ENCODE measurements around the gene DGLUCY.

Gene DGLUCY

DNA sequence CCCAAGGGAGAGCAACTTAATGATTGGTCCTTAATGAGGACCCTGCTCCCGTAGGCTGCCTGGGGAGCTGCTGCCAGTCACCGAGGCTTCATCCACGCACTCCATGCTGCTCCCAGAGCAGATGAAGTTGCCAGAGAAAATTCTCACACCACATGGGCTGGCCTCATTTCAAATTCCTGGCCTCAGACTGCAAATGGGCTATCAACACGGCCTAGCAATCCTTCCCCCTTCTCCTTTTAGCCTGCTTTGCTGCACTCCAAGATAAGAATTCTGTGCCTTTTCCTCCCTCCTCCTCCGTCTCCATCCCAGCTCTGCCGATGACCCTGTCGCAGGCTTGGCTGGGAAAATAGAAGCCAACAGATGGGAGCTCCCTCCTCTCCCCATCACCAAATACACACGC lies 10.8 kb upstream of the DGLUCY start:
- ATAC-seq (ENCODE audit: insufficient read depth, low read depth): no peak
- H3K79me2 ChIP-seq (ENCODE audit: insufficient read depth, low read length): no peaks in the 10 kb centered on the region
- TF ChIP-seq EZH2 (IDR thresholded peaks at IDR 0.05; ENCODE audit: borderline replicate concordance, low read depth, low read length, severe bottlenecking): no peak
- TF ChIP-seq, protein P1, sequence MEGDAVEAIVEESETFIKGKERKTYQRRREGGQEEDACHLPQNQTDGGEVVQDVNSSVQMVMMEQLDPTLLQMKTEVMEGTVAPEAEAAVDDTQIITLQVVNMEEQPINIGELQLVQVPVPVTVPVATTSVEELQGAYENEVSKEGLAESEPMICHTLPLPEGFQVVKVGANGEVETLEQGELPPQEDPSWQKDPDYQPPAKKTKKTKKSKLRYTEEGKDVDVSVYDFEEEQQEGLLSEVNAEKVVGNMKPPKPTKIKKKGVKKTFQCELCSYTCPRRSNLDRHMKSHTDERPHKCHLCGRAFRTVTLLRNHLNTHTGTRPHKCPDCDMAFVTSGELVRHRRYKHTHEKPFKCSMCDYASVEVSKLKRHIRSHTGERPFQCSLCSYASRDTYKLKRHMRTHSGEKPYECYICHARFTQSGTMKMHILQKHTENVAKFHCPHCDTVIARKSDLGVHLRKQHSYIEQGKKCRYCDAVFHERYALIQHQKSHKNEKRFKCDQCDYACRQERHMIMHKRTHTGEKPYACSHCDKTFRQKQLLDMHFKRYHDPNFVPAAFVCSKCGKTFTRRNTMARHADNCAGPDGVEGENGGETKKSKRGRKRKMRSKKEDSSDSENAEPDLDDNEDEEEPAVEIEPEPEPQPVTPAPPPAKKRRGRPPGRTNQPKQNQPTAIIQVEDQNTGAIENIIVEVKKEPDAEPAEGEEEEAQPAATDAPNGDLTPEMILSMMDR (IDR thresholded peaks at IDR 0.05; ENCODE audit: borderline replicate concordance, extremely low read depth, low read length, poor library complexity, severe bottlenecking): no peak
- H3K9ac ChIP-seq (ENCODE audit: low read depth, low read length): no peak overlapping the region
- no peaks in the 10 kb centered on the region for H3K27me3 ChIP-seq (ENCODE audit: insufficient read depth, low read length, poor library complexity)
- no peak overlapping the region for H2AFZ ChIP-seq (ENCODE audit: low read depth, low read length)
- DNase-seq: no peak
- no peaks in the 10 kb centered on the region for H3K4me1 ChIP-seq (ENCODE audit: insufficient read depth, low read length)
- H3K4me3 ChIP-seq (ENCODE audit: low read depth in 1 of 2, low read length in 2 of 2): no peak overlapping the region
- no peaks in the 10 kb centered on the region for H3K36me3 ChIP-seq (ENCODE audit: insufficient read depth, low read length)
- H3K4me2 ChIP-seq (ENCODE audit: insufficient read depth, low read length): no peak overlapping the region
- no peak overlapping the region for H3K27ac ChIP-seq (ENCODE audit: low read length)
- H4K20me1 ChIP-seq (ENCODE audit: insufficient read depth, low read length): no peaks in the 10 kb centered on the region
- no peaks in the 10 kb centered on the region for H3K9me3 ChIP-seq (ENCODE audit: insufficient read depth, low read length, severe bottlenecking)

DNA sequence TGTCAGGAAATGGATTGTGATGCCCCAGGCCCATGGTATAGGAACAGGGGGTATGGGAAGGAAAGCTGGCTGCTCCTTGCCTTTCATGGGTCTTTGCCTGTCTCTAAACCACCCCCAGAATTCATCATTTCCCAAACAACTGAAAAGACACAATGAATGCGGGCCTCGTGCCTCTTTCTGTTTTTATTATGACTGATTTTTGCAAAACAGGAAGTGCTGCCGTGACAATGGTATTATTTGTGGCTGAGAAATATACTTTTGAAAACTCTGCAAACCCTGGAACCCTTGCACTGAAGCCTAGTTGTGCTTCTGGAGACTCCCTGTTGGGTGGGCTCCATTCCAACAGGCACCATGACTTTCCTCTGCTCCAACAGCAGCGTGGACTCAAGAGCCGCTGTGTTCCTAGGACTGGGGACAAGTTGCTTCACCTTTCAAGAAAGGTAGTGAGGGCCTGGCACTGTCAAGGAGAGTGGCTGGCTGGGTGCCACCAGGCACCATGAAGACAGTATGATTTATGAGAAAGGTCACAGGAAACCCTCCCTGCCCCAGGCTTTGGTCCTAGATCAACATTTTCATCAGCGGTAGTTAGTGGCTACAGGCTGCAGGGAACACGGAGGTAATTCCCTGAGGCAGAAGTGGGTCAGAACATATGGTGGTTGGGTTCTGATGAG lies 4.8 kb upstream of the DGLUCY start:
- Histone ChIP-seq H2AFZ (ENCODE audit: low read depth, low read length) (no peak overlapping the region), H3K4me3 (ENCODE audit: low read depth in 1 of 2, low read length in 2 of 2) (no peak overlapping the region), H3K79me2 (ENCODE audit: insufficient read depth, low read length) (peaks cover 5% of the 10 kb centered on the region; the same call in 1 of the 2 replicates), H3K9me3 (ENCODE audit: insufficient read depth, low read length, severe bottlenecking) (no peaks in the 10 kb centered on the region), H4K20me1 (ENCODE audit: insufficient read depth, low read length) (no peaks in the 10 kb centered on the region), H3K27ac (ENCODE audit: low read length) (no peak overlapping the region), H3K4me1 (ENCODE audit: insufficient read depth, low read length) (peaks cover 12% of the 10 kb centered on the region), H3K36me3 (ENCODE audit: insufficient read depth, low read length) (no peaks in the 10 kb centered on the region), H3K9ac (ENCODE audit: low read depth, low read length) (no peak overlapping the region), H3K27me3 (ENCODE audit: insufficient read depth, low read length, poor library complexity) (no peaks in the 10 kb centered on the region), H3K4me2 (ENCODE audit: insufficient read depth, low read length) (no peak overlapping the region)
- no peak for DNase-seq
- no peak for ATAC-seq (ENCODE audit: insufficient read depth, low read depth)
- TF ChIP-seq, protein P1 (IDR thresholded peaks at IDR 0.05; ENCODE audit: borderline replicate concordance, extremely low read depth, low read length, poor library complexity, severe bottlenecking): no peak
- TF ChIP-seq EZH2 (IDR thresholded peaks at IDR 0.05; ENCODE audit: borderline replicate concordance, low read depth, low read length, severe bottlenecking): no peak

DNA sequence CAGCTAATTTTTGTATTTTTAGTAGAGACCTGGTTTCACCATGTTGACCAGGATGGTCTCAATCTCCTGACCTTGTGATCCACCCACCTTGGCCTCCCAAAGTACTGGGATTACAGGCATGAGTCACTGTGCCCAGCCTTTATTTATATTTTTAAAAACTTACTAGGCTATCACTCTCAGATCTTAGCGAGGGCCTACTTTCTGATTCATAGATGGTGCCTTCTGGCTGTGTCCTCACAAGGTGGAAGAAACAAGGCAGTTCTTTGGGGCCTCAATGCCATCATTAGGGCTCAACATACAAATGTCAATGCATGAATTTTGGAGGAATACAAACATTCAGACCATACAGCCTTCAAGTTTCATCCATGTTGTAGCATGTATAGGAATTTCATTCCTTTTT lies 2.4 kb upstream of the DGLUCY start:
- Histone ChIP-seq H3K27me3 (ENCODE audit: insufficient read depth, low read length, poor library complexity) (no peaks in the 10 kb centered on the region), H3K79me2 (ENCODE audit: insufficient read depth, low read length) (peaks cover 27% of the 10 kb centered on the region), H3K9ac (ENCODE audit: low read depth, low read length) (no peak overlapping the region), H3K9me3 (ENCODE audit: insufficient read depth, low read length, severe bottlenecking) (no peaks in the 10 kb centered on the region), H3K4me1 (ENCODE audit: insufficient read depth, low read length) (peaks cover 25% of the 10 kb centered on the region), H4K20me1 (ENCODE audit: insufficient read depth, low read length) (no peaks in the 10 kb centered on the region), H3K27ac (ENCODE audit: low read length) (no peak overlapping the region), H3K36me3 (ENCODE audit: insufficient read depth, low read length) (no peaks in the 10 kb centered on the region), H3K4me2 (ENCODE audit: insufficient read depth, low read length) (no peak overlapping the region), H3K4me3 (ENCODE audit: low read depth in 1 of 2, low read length in 2 of 2) (no peak overlapping the region), H2AFZ (ENCODE audit: low read depth, low read length) (no peak overlapping the region)
- no peak for ATAC-seq (ENCODE audit: insufficient read depth, low read depth)
- DNase-seq: no peak
- TF ChIP-seq, protein P1 (IDR thresholded peaks at IDR 0.05; ENCODE audit: borderline replicate concordance, extremely low read depth, low read length, poor library complexity, severe bottlenecking): no peak
- no peak for TF ChIP-seq EZH2 (IDR thresholded peaks at IDR 0.05; ENCODE audit: borderline replicate concordance, low read depth, low read length, severe bottlenecking)

Measured in DND-41 (cell line).